ENCODE data around the gene GAL3ST2.

- TF ChIP-seq POLR2AphosphoS5 (IDR thresholded peaks at IDR 0.05): no peak
- no peak for TF ChIP-seq CTCF (IDR thresholded peaks at IDR 0.05; ENCODE audit: poor library complexity, severe bottlenecking)
- TF ChIP-seq EP300 (conservative IDR thresholded peaks at IDR 0.05; ENCODE audit: poor library complexity, severe bottlenecking): no peak
Observed at GRCh38 chr2:241798081-241798630, 21.5 kb downstream of the GAL3ST2 start.

Data from neural cell (in vitro differentiated cells).